ENCODE data around the gene MEGF11. TPM values are rescaled to one million over a fixed set of nuclear protein-coding genes. Genes with fewer than 3 reads are reported as not detected.

Gene MEGF11
- total RNA-seq, 1 experiment from 2014 or later, result 0.09 TPM

- CTCF ChIA-PET, result no interaction called here
- H3K27me3 Mint-ChIP-seq (ENCODE audit: unreplicated experiment), result no peaks in the 10 kb centered on the region
- no peak overlapping the region for H3K4me3 Mint-ChIP-seq (ENCODE audit: low read depth, unreplicated experiment)
- DNase-seq, result no peak
- no peak for TF ChIP-seq CTCF (IDR thresholded peaks at IDR 0.05; ENCODE audit: unreplicated experiment)
- BruUV-seq (replicated peaks), result no TSS peak
- H3K4me1 Mint-ChIP-seq (ENCODE audit: low read depth, unreplicated experiment), result peaks cover 33% of the 10 kb centered on the region
- H3K27ac Mint-ChIP-seq (ENCODE audit: unreplicated experiment), result no peak overlapping the region
- H3K9me3 Mint-ChIP-seq (ENCODE audit: low read depth, unreplicated experiment), result no peaks in the 10 kb centered on the region
- no peaks in the 10 kb centered on the region for H3K36me3 Mint-ChIP-seq (ENCODE audit: insufficient read depth, unreplicated experiment)
- intact Hi-C loops (cut with micrococcal nuclease; ENCODE audit: unreplicated experiment), result no loop called here
Observed at GRCh38 chr15:66133247-66133885, 120.2 kb downstream of the MEGF11 start.

GRCh38 chr15:66132251-66132816 is 121.2 kb downstream of the MEGF11 start:
- Mint-ChIP-seq H3K27me3 (ENCODE audit: unreplicated experiment) (no peaks in the 10 kb centered on the region), H3K27ac (ENCODE audit: unreplicated experiment) (no peak overlapping the region), H3K4me1 (ENCODE audit: low read depth, unreplicated experiment) (peaks cover 36% of the 10 kb centered on the region), H3K9me3 (ENCODE audit: low read depth, unreplicated experiment) (no peaks in the 10 kb centered on the region), H3K36me3 (ENCODE audit: insufficient read depth, unreplicated experiment) (no peaks in the 10 kb centered on the region), H3K4me3 (ENCODE audit: low read depth, unreplicated experiment) (no peak overlapping the region)
- no TSS peak for BruUV-seq (replicated peaks)
- intact Hi-C loops (cut with micrococcal nuclease; ENCODE audit: unreplicated experiment), result no loop called here
- CTCF ChIA-PET, result no interaction called here
- DNase-seq, result no peak
- no peak for TF ChIP-seq CTCF (IDR thresholded peaks at IDR 0.05; ENCODE audit: unreplicated experiment)

GRCh38 chr15:66131831-66132230 is 121.7 kb downstream of the MEGF11 start:
- no peak for TF ChIP-seq CTCF (IDR thresholded peaks at IDR 0.05; ENCODE audit: unreplicated experiment)
- Mint-ChIP-seq H3K4me1 (ENCODE audit: low read depth, unreplicated experiment) (peaks cover 36% of the 10 kb centered on the region), H3K27me3 (ENCODE audit: unreplicated experiment) (no peaks in the 10 kb centered on the region), H3K36me3 (ENCODE audit: insufficient read depth, unreplicated experiment) (no peaks in the 10 kb centered on the region), H3K4me3 (ENCODE audit: low read depth, unreplicated experiment) (no peak overlapping the region), H3K9me3 (ENCODE audit: low read depth, unreplicated experiment) (no peaks in the 10 kb centered on the region), H3K27ac (ENCODE audit: unreplicated experiment) (no peak overlapping the region)
- no TSS peak for BruUV-seq (replicated peaks)
- DNase-seq, result no peak
- CTCF ChIA-PET, result interaction anchor here (1.3 kb wide), 1 partner anchor 14 kb away, joined by 4 read pairs; no protein-coding TSS in a partner anchor
- intact Hi-C loops (cut with micrococcal nuclease; ENCODE audit: unreplicated experiment), result no loop called here

GRCh38 chr15:66131200-66131599 is 122.3 kb downstream of the MEGF11 start:
- CTCF ChIA-PET, result interaction anchor here (1.3 kb wide), 1 partner anchor 14 kb away, joined by 4 read pairs; no protein-coding TSS in a partner anchor
- H3K4me1 Mint-ChIP-seq (ENCODE audit: low read depth, unreplicated experiment), result peaks cover 36% of the 10 kb centered on the region
- BruUV-seq (replicated peaks), result no TSS peak
- DNase-seq, result no peak
- H3K9me3 Mint-ChIP-seq (ENCODE audit: low read depth, unreplicated experiment), result no peaks in the 10 kb centered on the region
- no peaks in the 10 kb centered on the region for H3K27me3 Mint-ChIP-seq (ENCODE audit: unreplicated experiment)
- H3K27ac Mint-ChIP-seq (ENCODE audit: unreplicated experiment), result no peak overlapping the region
- H3K36me3 Mint-ChIP-seq (ENCODE audit: insufficient read depth, unreplicated experiment), result no peaks in the 10 kb centered on the region
- no peak overlapping the region for H3K4me3 Mint-ChIP-seq (ENCODE audit: low read depth, unreplicated experiment)
- intact Hi-C loops (cut with micrococcal nuclease; ENCODE audit: unreplicated experiment), result no loop called here
- TF ChIP-seq CTCF (IDR thresholded peaks at IDR 0.05; ENCODE audit: unreplicated experiment), result no peak
